Spleen (tissue), 7 donors: ENCODE results near the gene MACROD2.

Experiments
- POLR2AphosphoS5 ChIP-seq, 3 donors: sonication (generic); formaldehyde crosslinking; IDR thresholded peaks; one replicate each; pipeline ENCODE4 v1.5.1; 2017; ENCODE audit warnings: antibody characterized with exemption in 3 of 3
- TF ChIP-seq, protein P1 (sequence below), 11 experiments: fragments of 200-600 bp in 7 of 11; fragments of 450-650 bp in 4 of 11; sonication (generic) in 4 of 11; IDR thresholded peaks in 8 of 11; conservative IDR thresholded peaks in 3 of 11; 1 replicate in 7 of 11; 2 replicates in 4 of 11; pipeline versions ENCODE4 v1.4.0 to v1.8.0; 2016 to 2021; ENCODE audit warnings: antibody characterized with exemption in 11 of 11, inconsistent platforms in 4 of 11, mild to moderate bottlenecking in 1 of 11
- donor health status: DM: no; HTN: no; CAD: no; lungs with moderate emphysema.
- donor health status: DM: no; HTN: no; CAD: no.
- donor health status: DM: no; HTN: no; CAD: no.

DNA sequence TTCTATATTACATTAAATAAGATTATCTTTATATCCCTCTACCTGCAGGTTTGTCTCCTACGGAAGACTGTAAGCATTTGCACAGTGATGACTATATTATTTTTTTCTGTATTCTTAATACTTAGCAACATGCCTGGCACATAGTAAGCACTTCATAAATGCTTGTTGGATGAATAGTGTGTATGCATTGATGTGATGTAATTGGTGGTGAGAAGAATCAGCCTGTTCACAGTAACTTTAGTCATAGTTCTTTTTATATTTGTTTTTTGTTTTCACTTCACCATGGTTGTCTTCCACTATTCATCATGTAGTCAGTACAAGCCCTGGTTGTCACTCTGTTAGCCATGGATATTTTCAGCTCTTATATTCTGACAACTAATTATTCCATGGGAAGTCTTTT is 526.1 kb downstream of the MACROD2 start:
- no peak for TF ChIP-seq POLR2AphosphoS5 (IDR thresholded peaks at IDR 0.05)
- TF ChIP-seq, protein P1, sequence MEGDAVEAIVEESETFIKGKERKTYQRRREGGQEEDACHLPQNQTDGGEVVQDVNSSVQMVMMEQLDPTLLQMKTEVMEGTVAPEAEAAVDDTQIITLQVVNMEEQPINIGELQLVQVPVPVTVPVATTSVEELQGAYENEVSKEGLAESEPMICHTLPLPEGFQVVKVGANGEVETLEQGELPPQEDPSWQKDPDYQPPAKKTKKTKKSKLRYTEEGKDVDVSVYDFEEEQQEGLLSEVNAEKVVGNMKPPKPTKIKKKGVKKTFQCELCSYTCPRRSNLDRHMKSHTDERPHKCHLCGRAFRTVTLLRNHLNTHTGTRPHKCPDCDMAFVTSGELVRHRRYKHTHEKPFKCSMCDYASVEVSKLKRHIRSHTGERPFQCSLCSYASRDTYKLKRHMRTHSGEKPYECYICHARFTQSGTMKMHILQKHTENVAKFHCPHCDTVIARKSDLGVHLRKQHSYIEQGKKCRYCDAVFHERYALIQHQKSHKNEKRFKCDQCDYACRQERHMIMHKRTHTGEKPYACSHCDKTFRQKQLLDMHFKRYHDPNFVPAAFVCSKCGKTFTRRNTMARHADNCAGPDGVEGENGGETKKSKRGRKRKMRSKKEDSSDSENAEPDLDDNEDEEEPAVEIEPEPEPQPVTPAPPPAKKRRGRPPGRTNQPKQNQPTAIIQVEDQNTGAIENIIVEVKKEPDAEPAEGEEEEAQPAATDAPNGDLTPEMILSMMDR (IDR thresholded peaks at IDR 0.05 in 8 of 11, conservative IDR thresholded peaks at IDR 0.05 in 3 of 11) = no peak
